HG02642 (cell line): Measurements from ENCODE around the gene SUCLG2.

Experiments
- ATAC-seq: cut with Tn5 transposase; IDR thresholded peaks from one replicate; pipeline ENCODE4 v1.9.1; 2021; ENCODE audit warnings: mild to moderate bottlenecking; ENCODE audit not compliant: unreplicated experiment, poor library complexity

The SUCLG2 gene

DNA sequence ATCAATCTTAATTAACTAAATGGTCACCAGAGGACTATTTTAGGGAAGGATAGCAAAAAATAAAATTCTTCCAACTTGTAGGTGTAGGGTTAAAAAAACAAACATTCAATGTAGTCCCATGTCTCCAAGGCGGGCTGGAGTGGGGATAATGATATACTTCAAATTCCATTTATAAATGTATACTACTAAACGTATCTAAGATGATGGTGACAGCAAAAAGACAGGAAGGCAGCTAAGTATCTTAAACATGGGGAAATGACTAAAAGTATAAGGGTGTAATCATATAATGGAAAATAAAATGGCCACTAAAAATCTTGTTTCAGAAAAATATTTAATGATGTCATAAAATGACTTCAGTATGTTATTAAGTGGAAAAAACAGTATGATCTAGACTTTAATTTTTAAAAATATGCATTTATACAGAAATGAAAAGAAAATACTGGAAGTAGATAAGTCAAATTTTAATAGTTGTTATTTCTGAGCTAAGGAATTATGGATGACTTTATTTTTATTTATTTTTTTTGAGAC, 181.7 kb downstream of the SUCLG2 start:
- no peak for ATAC-seq

- no peak for ATAC-seq
Observed at GRCh38 chr3:67470207-67470606, 184.2 kb downstream of the SUCLG2 start.

- no peak for ATAC-seq
Observed at GRCh38 chr3:67468511-67468910, 185.9 kb downstream of the SUCLG2 start.

GRCh38 chr3:67463656-67464055, 190.8 kb downstream of the SUCLG2 start:
- no peak for ATAC-seq

DNA sequence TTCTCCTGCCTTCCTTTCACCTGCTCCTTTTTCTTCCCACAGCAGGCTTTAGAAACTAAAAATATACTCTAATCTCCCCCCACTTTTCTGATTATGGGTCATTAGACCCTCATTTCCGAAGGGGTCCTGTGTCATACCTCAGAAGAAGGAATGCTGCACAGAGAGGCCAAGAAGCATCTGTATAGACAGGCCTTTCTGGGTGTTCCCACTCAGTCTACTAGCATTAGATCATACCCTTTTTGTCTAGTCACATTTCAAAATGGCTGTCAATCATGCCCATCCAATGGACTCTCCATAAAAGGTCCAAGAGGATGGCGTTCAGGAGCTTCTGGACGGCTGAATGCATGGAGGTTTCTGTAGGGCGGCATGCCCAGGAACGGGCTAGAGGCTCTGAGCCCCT, 192.2 kb downstream of the SUCLG2 start:
- ATAC-seq: no peak

- no peak for ATAC-seq
Observed at GRCh38 chr3:67461667-67462142, 192.7 kb downstream of the SUCLG2 start.

DNA sequence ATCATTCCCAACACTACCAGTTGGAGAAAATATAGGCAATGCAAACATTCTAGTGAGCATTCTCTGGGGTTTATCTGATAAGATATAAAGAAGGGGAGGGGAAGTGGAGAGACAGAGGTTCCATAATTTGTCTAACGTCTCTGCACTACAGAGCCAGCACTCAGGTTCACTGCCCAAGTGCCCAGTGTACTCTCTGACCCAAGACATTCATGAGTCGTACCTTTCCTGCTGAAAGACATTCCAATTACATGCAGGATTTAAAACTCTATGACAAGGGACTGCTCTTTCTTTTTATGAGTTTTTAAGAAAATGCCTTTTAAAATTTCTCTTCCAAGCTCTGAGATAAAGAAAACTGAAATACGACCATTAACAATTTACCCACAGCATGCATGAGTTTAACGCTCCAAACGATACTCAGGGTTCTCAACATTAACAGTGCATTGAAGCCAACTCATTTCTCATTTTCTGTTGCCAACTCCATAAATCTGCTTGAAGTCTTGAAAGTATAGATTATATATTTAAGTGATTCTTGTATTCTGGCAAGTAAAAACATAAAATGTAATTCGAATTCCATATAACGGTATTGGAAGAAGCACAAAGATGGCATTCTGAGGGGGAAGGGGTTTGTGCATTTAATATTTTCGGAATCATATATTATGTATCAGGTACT, 193.4 kb downstream of the SUCLG2 start:
- no peak for ATAC-seq

DNA sequence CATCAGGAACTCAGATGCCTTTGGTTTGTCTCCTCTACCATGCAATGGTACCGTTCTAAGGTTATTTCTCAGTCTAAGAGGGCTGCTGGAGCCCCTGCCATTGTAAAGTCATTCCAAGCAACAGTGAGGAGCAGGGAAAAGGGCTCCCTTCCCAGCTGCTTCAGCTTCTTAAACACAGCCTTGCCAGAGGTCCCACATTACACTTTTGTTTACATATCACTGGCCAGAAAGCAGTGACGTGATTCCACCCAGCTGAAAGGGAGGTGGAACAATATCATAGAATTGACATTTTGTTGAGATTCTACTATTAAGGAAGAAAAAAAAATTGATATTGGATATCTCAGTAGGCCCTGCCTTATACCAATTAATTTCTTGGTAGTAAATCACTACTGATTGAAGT, 194.6 kb downstream of the SUCLG2 start:
- ATAC-seq: no peak

- ATAC-seq: no peak
Observed at GRCh38 chr3:67458896-67459530, 195.4 kb downstream of the SUCLG2 start.

GRCh38 chr3:67458408-67458807, 196.0 kb downstream of the SUCLG2 start:
- no peak for ATAC-seq

DNA sequence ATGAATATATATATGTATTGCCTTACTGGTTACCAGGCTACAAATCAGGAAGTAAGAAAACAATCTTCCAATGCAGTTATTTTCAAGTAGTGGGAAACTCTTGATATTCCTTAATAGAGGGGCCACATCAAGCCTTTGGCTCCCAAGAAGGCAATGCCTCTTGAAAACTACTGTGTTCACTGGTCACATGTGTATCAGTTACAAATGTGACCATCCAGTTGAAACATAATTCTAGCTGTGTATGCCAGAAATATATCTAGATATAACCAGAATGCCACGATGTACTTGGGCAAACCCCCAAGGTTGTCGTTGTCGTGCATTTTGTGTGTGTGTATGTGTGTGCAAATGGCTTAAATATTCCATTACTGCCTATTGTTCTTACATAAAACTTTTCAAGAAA, 200.8 kb downstream of the SUCLG2 start:
- ATAC-seq: no peak

- no peak for ATAC-seq
Observed at GRCh38 chr3:67450153-67450552, 204.3 kb downstream of the SUCLG2 start.

DNA sequence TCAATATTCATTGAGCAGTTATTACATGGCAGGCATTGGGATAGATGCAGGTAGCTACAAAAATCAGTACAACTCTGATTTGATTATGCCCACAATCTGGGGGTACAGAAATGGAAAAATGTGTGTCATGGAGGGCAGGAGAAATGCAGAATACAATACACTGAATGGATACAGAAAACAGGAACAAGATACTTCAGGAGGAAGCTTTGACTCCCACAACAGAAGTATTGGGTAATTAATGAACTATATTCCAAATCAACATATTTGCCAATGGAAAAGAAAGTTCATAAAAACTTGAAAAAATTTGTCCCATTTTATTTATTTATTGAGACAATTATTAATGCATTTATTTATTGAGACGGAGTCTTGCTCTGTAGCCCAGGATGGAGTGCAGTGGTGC, 207.0 kb downstream of the SUCLG2 start:
- ATAC-seq: no peak

DNA sequence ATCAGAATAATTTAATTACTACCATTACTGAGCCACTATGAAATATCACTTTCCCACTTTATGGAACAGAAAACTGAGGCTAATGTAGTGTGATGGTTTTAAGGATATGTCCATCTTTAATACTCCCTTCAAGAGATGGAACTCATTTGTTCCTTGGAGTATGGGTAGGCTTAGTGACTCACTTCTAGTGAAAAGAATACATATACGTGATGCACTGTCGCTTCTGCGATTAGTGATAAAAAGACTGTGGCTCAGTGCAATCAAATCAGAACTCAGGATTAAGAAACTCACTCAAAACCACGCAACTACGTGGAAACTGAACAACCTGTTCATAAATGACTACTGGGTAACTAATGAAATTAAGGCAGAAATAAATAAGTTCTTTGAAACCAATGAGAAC, 216.6 kb downstream of the SUCLG2 start:
- ATAC-seq: no peak

DNA sequence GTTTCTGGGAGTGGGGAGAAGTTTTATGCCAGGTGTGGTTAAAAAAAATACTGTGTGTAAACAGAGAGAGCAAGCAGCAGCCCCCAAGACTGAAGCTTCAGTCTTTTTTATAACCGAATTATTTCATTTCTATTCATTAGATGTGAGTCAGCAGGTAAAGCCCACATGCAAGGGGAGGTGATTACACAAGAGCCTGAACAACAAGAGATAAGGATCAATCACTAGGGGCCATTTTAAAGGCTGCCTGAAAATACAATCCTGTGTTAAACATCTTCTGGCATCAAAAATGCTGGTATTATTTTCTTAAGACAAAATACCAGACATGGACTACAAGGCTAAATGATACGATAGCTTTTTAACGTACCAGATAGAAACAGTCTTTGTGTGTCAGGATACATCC, 217.3 kb downstream of the SUCLG2 start:
- no peak for ATAC-seq

DNA sequence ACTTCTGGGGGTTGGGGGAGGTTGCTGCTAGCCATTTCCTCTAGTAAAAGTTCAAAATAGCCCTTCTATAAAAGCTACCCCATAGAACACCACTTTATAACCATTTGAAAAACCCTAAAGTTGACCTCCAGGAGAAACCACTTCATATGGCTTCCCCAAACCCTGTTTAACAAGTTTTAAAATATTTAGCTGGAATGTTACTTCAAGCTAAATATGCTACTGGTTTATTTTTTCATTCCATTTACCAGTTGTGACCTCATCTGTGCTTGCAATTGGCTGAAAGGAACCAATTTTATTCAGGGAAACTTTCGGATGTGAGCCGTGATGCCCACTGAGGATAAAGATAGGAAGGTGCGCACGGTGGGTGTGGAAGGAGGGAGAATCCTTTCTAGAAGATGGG, 221.3 kb downstream of the SUCLG2 start:
- ATAC-seq: no peak

GRCh38 chr3:67431887-67432286, 222.5 kb downstream of the SUCLG2 start:
- ATAC-seq: no peak

DNA sequence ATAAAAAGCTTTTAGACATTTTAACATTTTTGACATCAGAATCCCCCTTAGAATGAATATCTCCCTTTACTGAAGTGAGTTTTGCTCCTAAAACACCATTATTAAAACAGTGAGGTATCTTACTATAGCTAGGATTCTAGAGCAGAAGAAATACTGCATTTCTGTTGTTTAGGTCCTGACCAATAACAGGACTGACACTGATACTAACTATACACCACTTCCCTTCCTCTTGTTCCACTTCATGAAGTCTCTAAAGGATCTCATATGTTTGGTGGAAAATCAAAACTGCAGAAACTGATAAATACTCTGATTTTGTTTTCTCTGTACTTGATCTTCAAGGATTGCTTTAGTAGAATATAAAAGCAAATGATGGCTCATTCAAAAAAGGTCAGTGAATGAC, 230.7 kb downstream of the SUCLG2 start:
- ATAC-seq: no peak

GRCh38 chr3:67421912-67422311, 232.5 kb downstream of the SUCLG2 start:
- no peak for ATAC-seq

GRCh38 chr3:67419779-67420178, 234.6 kb downstream of the SUCLG2 start:
- no peak for ATAC-seq

DNA sequence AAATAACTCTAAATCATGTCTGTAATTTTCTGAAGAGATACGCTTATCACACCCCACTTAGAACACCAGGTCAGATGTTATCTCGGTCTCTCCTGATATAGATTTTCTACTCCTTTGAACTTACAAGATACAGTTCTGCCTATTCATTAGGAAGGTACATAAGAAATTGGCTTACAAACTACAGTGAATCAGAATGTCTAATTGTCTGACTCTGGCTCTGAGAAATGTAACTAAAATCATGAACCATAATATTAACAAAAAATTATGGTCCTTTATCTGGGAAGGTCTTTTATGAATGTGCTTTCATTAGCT, 235.2 kb downstream of the SUCLG2 start:
- no peak for ATAC-seq
